HCT116 (cell line): ENCODE results near the gene VWF. TPM values are rescaled to one million over a fixed set of nuclear protein-coding genes. Genes with fewer than 3 reads are reported as not detected.

ENCODE experiments used
- ATAC-seq: fragments of 200-7000 bp; cut with Tn5 transposase; 2 replicates; pipeline ENCODE4 v1.9.1; 2020; ENCODE audit warnings: mild to moderate bottlenecking, moderate library complexity
- Bru-seq: library from RNA; stranded (reverse); fragments of 400-500 nt; gene quantifications from one replicate; lab custom pipeline; 2021; lab: Mats Ljungman, UMichigan
- BruChase-seq, 2 experiments: library from RNA; stranded (reverse); fragments of 400-500 nt; gene quantifications; one replicate each; lab custom pipeline; 2021; lab: Mats Ljungman, UMichigan
- BruUV-seq: library from RNA; stranded (reverse); fragments of 400-500 nt; replicated peaks from 2 replicates; lab custom pipeline; 2021; lab: Mats Ljungman, UMichigan
- CTCF ChIA-PET: fragments of 300-600 bp; sonication (Branson Sonifier 250); formaldehyde crosslinking; loops from one replicate; lab custom pipeline; 2021; ENCODE audit warnings: antibody characterized with exemption; lab: Charles Lee
- POLR2A ChIA-PET: fragments of 300-600, 350-600 bp; sonication (Branson Sonifier 250); formaldehyde crosslinking; loops from one replicate; lab custom pipeline; 2021; ENCODE audit warnings: antibody characterized with exemption; lab: Charles Lee
- RAD21 ChIA-PET, 2 experiments: fragments of 300-600 bp; sonication (Branson Sonifier 250); formaldehyde crosslinking; loops; one replicate each; lab custom pipeline; 2023; ENCODE audit warnings: low total read pairs in 2 of 2; ENCODE audit not compliant: uncharacterized antibody in 2 of 2, unreplicated experiment in 2 of 2, low non-redundant PET in 1 of 2; lab: Charles Lee
- DNase-seq: peaks from one replicate; pipeline ENCODE4 v3.0.0-alpha.2; 2010; ENCODE audit warnings: low read depth, low spot score
- H2AFZ ChIP-seq: fragments of 200-600 bp; shearing (Covaris generic), sonication (generic); 2 replicates; pipeline ENCODE4 v1.6.1; 2017; ENCODE audit warnings: low read depth, mixed run types, mixed read lengths, antibody characterized with exemption, low read length; ENCODE audit not compliant: poor library complexity, severe bottlenecking
- H3K27ac ChIP-seq: 2 replicates; pipeline ENCODE4 v1.5.1; 2012; ENCODE audit warnings: low read depth, low read length
- H3K27me3 ChIP-seq: fragments of 200-600 bp; sonication (generic); 2 replicates; pipeline ENCODE4 v1.6.1; 2016; ENCODE audit warnings: mixed run types, low read length, mixed read lengths; ENCODE audit not compliant: insufficient read depth
- H3K36me3 ChIP-seq, 2 experiments: fragments of 200-500 bp in 1 of 2; fragments of 200-600 bp in 1 of 2; sonication (Bioruptor generic) in 1 of 2; sonication (generic) in 1 of 2; 2 replicates each; pipeline versions ENCODE4 v1.5.1 to v1.6.1; 2014 to 2016; ENCODE audit warnings: low read length in 2 of 2, inconsistent platforms in 1 of 2, mixed read lengths in 1 of 2, mixed run types in 1 of 2; ENCODE audit not compliant: insufficient read depth in 2 of 2, control insufficient read depth in 1 of 2
- H3K4me1 ChIP-seq, 2 experiments: fragments of 200-600 bp in 1 of 2; sonication (generic) in 1 of 2; 2 replicates each; pipeline versions ENCODE4 v1.5.1 to v1.6.1; 2012 to 2017; ENCODE audit warnings: low read length in 2 of 2, inconsistent platforms in 1 of 2, mild to moderate bottlenecking in 1 of 2, mixed read lengths in 1 of 2, mixed run types in 1 of 2, moderate library complexity in 1 of 2; ENCODE audit not compliant: insufficient read depth in 2 of 2, control insufficient read depth in 1 of 2
- H3K4me2 ChIP-seq: fragments of 200-600 bp; sonication (generic); 2 replicates; pipeline ENCODE4 v1.6.1; 2017; ENCODE audit warnings: mixed run types, low read length, mixed read lengths
- H3K4me3 ChIP-seq, 2 experiments: fragments of 200-600 bp in 1 of 2; sonication (generic) in 1 of 2; replicated peaks in 1 of 2; 2 replicates each; pipeline ENCODE4 v1.5.1; 2011 to 2016; ENCODE audit warnings: low read length in 2 of 2, control low read depth in 1 of 2, low read depth in 1 of 2, mild to moderate bottlenecking in 1 of 2, mixed read lengths in 1 of 2, mixed run types in 1 of 2
- H3K79me2 ChIP-seq: fragments of 200-600 bp; sonication (generic); 2 replicates; pipeline ENCODE4 v1.6.1; 2017; ENCODE audit warnings: mild to moderate bottlenecking, mixed run types, low read length, moderate library complexity, mixed read lengths; ENCODE audit not compliant: insufficient read depth
- H3K9ac ChIP-seq: fragments of 200-600 bp; sonication (generic); 2 replicates; pipeline ENCODE4 v1.6.1; 2016; ENCODE audit warnings: low read length, mixed read lengths
- H3K9me2 ChIP-seq: fragments of 200-600 bp; sonication (generic), shearing (Covaris generic); 2 replicates; pipeline ENCODE4 v1.6.1; 2017; ENCODE audit warnings: mixed run types, mild to moderate bottlenecking, moderate library complexity; ENCODE audit not compliant: insufficient read depth
- H3K9me3 ChIP-seq, 2 experiments: fragments of 200-500 bp in 1 of 2; fragments of 200-600 bp in 1 of 2; sonication (Bioruptor generic) in 1 of 2; sonication (generic) in 1 of 2; 2 replicates each; pipeline ENCODE4 v1.6.1; 2014 to 2017; ENCODE audit warnings: low read length in 2 of 2, mixed read lengths in 2 of 2, inconsistent platforms in 1 of 2, low read depth in 1 of 2, mild to moderate bottlenecking in 1 of 2, mixed run types in 1 of 2, moderate library complexity in 1 of 2; ENCODE audit not compliant: control insufficient read depth in 1 of 2, insufficient read depth in 1 of 2
- H4K20me1 ChIP-seq: fragments of 200-600 bp; sonication (generic), shearing (Covaris generic); 2 replicates; pipeline ENCODE4 v1.6.1; 2017; ENCODE audit warnings: mixed run types, mild to moderate bottlenecking, moderate library complexity; ENCODE audit not compliant: insufficient read depth
- CBX3 ChIP-seq: IDR thresholded peaks from 2 replicates; pipeline ENCODE4 v1.6.1; 2012; ENCODE audit warnings: low read depth
- EGR1 ChIP-seq: IDR thresholded peaks from 2 replicates; pipeline ENCODE4 v1.6.1; 2012; ENCODE audit warnings: low read depth
- EZH2 ChIP-seq: fragments of 200-600 bp; sonication (generic); IDR thresholded peaks from 2 replicates; pipeline ENCODE4 v1.6.1; 2017; ENCODE audit warnings: antibody characterized with exemption, mixed run types
- EZH2phosphoT487 ChIP-seq: fragments of 200-600 bp; IDR thresholded peaks from 2 replicates; pipeline ENCODE4 v1.6.1; 2018; ENCODE audit warnings: antibody characterized with exemption, borderline replicate concordance
- POLR2A ChIP-seq: IDR thresholded peaks from 2 replicates; pipeline ENCODE4 v1.7.0; 2011; ENCODE audit warnings: borderline replicate concordance; ENCODE audit not compliant: insufficient read depth, insufficient read length; ENCODE audit errors: extremely low read depth
- SP1 ChIP-seq: IDR thresholded peaks from 2 replicates; pipeline ENCODE4 v1.6.1; 2012; ENCODE audit warnings: low read depth
- TCF7L2 ChIP-seq: IDR thresholded peaks from 2 replicates; pipeline ENCODE4 v1.7.0; 2011; ENCODE audit warnings: borderline replicate concordance, inconsistent platforms; ENCODE audit not compliant: insufficient read depth, insufficient read length; ENCODE audit errors: extremely low read depth
- YY1 ChIP-seq: IDR thresholded peaks from 2 replicates; pipeline ENCODE4 v1.6.1; 2011; ENCODE audit warnings: low read length, low read depth, moderate library complexity, mild to moderate bottlenecking; ENCODE audit not compliant: insufficient replicate concordance; ENCODE audit errors: extremely low read depth
- ZNF274 ChIP-seq: fragments of 200-500 bp; sonication (Bioruptor generic); IDR thresholded peaks from 2 replicates; pipeline ENCODE4 v1.6.1; 2014; ENCODE audit warnings: mild to moderate bottlenecking, low read depth, low read length, inconsistent platforms
- intact Hi-C: fragments of 100-400 bp; cut with micrococcal nuclease; formaldehyde crosslinking; loops from 2 replicates; pipeline ENCODE4 v1.10.0; 2022
- long read RNA-seq: library from polyadenylated mRNA; unstranded; transcript quantifications from one replicate; pipeline ENCODE4 v2.0.0, GENCODE V29; 2021; ENCODE audit not compliant: unreplicated experiment
- polyA plus RNA-seq: library from polyadenylated mRNA; unstranded; fragments of >200 nt; gene quantifications from 2 replicates; pipeline ENCODE4 v1.2.1, GENCODE V29; 2012; ENCODE audit warnings: missing spikeins
- total RNA-seq: library from RNA; stranded (reverse); gene quantifications from one replicate; pipeline ENCODE4 v1.2.1, GENCODE V29; 2021; ENCODE audit not compliant: unreplicated experiment
- TF ChIP-seq, protein P1 (sequence below): IDR thresholded peaks from 2 replicates; pipeline ENCODE4 v1.6.1; 2012
- TF ChIP-seq, protein P2 (sequence below): IDR thresholded peaks from 2 replicates; pipeline ENCODE4 v1.6.1; 2011; ENCODE audit warnings: mild to moderate bottlenecking, low read length, moderate library complexity; ENCODE audit not compliant: insufficient replicate concordance; ENCODE audit errors: extremely low read depth
- TF ChIP-seq, protein P3 (sequence below): IDR thresholded peaks from 2 replicates; pipeline ENCODE4 v1.6.1; 2012
- TF ChIP-seq, protein P4 (sequence below): IDR thresholded peaks from 2 replicates; pipeline ENCODE4 v1.6.1; 2012; ENCODE audit warnings: low read depth

The VWF gene
- total RNA-seq (0.57 TPM), Bru-seq, nascent RNA (percentile 15 among the genes with signal in this experiment), BruChase-seq, experiment 1, labeled RNA remaining after a 6-hour chase (percentile 12 among the genes with signal in this experiment), BruChase-seq, experiment 2, labeled RNA remaining after a 2-hour chase (percentile 14 among the genes with signal in this experiment)
- polyA plus RNA-seq = 0.49 and 0.83 TPM in 2 replicates
- long read RNA-seq = 0 reads

DNA sequence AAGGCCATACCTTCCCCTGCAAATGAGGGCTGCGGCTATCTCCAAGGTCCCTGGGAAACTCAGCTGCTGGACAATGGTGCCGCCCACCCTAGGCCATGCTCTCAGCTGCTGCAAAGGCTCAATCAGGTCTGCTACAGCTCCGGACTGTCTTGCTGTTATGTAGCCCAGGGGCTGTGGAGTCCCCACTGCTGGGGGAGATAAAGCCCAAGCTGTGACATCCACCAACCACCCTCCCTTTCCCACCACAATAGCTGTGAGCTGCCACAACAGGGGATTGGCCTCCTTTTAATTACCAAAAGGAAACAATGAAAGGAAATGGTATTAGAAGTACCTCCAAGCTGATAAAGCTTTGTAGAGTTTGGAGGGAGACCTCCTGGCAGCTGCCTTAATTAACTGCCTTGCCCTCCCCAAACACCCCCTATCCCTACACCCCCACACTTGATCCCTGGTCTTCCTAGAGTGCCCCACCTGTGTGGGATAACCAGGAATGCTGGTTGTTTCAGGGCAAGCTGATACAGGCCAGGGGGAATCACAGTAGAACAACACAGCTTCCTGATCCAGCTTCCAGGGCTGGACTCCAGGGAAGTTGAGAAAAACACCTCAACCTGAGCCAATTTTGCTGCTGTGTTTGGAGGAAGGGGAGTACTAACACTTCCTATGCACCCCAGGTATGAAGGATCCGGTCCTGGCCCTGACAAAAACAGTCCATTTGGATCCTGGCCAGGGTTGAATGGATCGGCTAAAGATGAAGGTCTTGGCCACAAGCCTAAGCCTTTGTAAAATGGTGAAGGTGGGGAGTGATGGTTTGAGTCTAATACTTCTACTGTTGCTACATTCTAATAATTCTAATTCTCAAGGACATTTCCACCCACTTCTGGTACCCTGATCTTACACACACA, at the start of gene VWF:
VWF (minus strand) TSS at position 260 of the 899 bp plus-strand sequence. CDS start 1,474 bp downstream, outside the sequence.
- intact Hi-C loops = no loop called here
- RAD21 ChIA-PET = no interaction called here
- DNase-seq = no peak
- no peaks in the 10 kb centered on the region for H3K36me3 ChIP-seq
- BruUV-seq = no TSS peak
- no peaks in the 10 kb centered on the region for H3K79me2 ChIP-seq
- TF ChIP-seq EZH2 (no peak), TCF7L2 (no peak), EGR1 (no peak), POLR2A (no peak), ZNF274 (no peak), YY1 (no peak), CBX3 (no peak), SP1 (no peak), EZH2phosphoT487 (no peak)
- TF ChIP-seq, protein P1, sequence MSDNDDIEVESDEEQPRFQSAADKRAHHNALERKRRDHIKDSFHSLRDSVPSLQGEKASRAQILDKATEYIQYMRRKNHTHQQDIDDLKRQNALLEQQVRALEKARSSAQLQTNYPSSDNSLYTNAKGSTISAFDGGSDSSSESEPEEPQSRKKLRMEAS = no peak
- TF ChIP-seq, protein P2, sequence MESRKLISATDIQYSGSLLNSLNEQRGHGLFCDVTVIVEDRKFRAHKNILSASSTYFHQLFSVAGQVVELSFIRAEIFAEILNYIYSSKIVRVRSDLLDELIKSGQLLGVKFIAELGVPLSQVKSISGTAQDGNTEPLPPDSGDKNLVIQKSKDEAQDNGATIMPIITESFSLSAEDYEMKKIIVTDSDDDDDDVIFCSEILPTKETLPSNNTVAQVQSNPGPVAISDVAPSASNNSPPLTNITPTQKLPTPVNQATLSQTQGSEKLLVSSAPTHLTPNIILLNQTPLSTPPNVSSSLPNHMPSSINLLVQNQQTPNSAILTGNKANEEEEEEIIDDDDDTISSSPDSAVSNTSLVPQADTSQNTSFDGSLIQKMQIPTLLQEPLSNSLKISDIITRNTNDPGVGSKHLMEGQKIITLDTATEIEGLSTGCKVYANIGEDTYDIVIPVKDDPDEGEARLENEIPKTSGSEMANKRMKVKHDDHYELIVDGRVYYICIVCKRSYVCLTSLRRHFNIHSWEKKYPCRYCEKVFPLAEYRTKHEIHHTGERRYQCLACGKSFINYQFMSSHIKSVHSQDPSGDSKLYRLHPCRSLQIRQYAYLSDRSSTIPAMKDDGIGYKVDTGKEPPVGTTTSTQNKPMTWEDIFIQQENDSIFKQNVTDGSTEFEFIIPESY = no peak
- TF ChIP-seq, protein P3, sequence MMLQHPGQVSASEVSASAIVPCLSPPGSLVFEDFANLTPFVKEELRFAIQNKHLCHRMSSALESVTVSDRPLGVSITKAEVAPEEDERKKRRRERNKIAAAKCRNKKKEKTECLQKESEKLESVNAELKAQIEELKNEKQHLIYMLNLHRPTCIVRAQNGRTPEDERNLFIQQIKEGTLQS = no peak
- TF ChIP-seq, protein P4, sequence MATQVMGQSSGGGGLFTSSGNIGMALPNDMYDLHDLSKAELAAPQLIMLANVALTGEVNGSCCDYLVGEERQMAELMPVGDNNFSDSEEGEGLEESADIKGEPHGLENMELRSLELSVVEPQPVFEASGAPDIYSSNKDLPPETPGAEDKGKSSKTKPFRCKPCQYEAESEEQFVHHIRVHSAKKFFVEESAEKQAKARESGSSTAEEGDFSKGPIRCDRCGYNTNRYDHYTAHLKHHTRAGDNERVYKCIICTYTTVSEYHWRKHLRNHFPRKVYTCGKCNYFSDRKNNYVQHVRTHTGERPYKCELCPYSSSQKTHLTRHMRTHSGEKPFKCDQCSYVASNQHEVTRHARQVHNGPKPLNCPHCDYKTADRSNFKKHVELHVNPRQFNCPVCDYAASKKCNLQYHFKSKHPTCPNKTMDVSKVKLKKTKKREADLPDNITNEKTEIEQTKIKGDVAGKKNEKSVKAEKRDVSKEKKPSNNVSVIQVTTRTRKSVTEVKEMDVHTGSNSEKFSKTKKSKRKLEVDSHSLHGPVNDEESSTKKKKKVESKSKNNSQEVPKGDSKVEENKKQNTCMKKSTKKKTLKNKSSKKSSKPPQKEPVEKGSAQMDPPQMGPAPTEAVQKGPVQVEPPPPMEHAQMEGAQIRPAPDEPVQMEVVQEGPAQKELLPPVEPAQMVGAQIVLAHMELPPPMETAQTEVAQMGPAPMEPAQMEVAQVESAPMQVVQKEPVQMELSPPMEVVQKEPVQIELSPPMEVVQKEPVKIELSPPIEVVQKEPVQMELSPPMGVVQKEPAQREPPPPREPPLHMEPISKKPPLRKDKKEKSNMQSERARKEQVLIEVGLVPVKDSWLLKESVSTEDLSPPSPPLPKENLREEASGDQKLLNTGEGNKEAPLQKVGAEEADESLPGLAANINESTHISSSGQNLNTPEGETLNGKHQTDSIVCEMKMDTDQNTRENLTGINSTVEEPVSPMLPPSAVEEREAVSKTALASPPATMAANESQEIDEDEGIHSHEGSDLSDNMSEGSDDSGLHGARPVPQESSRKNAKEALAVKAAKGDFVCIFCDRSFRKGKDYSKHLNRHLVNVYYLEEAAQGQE = no peak
- H3K9me2 ChIP-seq = no peaks in the 10 kb centered on the region
- no peaks in the 10 kb centered on the region for H3K4me1 ChIP-seq
- no peak within 1 kb of the TSS for H3K27ac ChIP-seq
- H3K27me3 ChIP-seq = no peaks in the 10 kb centered on the region
- no peaks in the 10 kb centered on the region for H3K9me3 ChIP-seq
- no peak within 1 kb of the TSS for H2AFZ ChIP-seq
- no peak within 1 kb of the TSS for H3K9ac ChIP-seq
- ATAC-seq = no peak
- no peak within 1 kb of the TSS for H3K4me3 ChIP-seq
- POLR2A ChIA-PET = no interaction called here
- no peaks in the 10 kb centered on the region for H4K20me1 ChIP-seq
- CTCF ChIA-PET = no interaction called here
- H3K4me2 ChIP-seq = no peak within 1 kb of the TSS
